GM18868 (cell line): ENCODE results near the gene ETFA.
"Not testable (repeated sequence)": the region's sequence is repeated elsewhere in the genome, so short reads cannot be mapped to it uniquely, and the experiment has no call there.

ENCODE experiments used
- ATAC-seq: cut with Tn5 transposase; IDR thresholded peaks from one replicate; pipeline ENCODE4 v1.9.1; 2021; ENCODE audit warnings: mild to moderate bottlenecking, moderate library complexity; ENCODE audit not compliant: unreplicated experiment

The ETFA gene

GRCh38 chr15:76327191-76328105 lies 16.2 kb upstream of the ETFA start:
- ATAC-seq = no peak

- ATAC-seq = no peak
Measured at GRCh38 chr15:76325704-76326103, 14.4 kb upstream of the ETFA start.

- ATAC-seq = no peak
Measured at GRCh38 chr15:76324066-76324465, 12.8 kb upstream of the ETFA start.

GRCh38 chr15:76321602-76322001 lies 10.3 kb upstream of the ETFA start:
- no peak for ATAC-seq

GRCh38 chr15:76321171-76321570 lies 9.9 kb upstream of the ETFA start:
- ATAC-seq = no peak

GRCh38 chr15:76320012-76320411 lies 8.7 kb upstream of the ETFA start:
- ATAC-seq = no peak

- no peak for ATAC-seq
Measured at GRCh38 chr15:76313731-76314130, 2.5 kb upstream of the ETFA start.

- ATAC-seq = not testable (repeated sequence)
Measured at GRCh38 chr15:76313175-76313567, 1.9 kb upstream of the ETFA start.

GRCh38 chr15:76312540-76313174 lies 1.4 kb upstream of the ETFA start:
- no peak for ATAC-seq

GRCh38 chr15:76310475-76311099 lies 682 bp downstream of the ETFA start:
- ATAC-seq = no peak

GRCh38 chr15:76309601-76310330 lies 1.5 kb downstream of the ETFA start:
- ATAC-seq = no peak

GRCh38 chr15:76303909-76304308 lies 7.4 kb downstream of the ETFA start:
- ATAC-seq = no peak

GRCh38 chr15:76299786-76300185 lies 11.5 kb downstream of the ETFA start:
- ATAC-seq = no peak

- ATAC-seq = no peak
Measured at GRCh38 chr15:76298986-76299385, 12.3 kb downstream of the ETFA start.

GRCh38 chr15:76297951-76298350 lies 13.3 kb downstream of the ETFA start:
- not testable (repeated sequence) for ATAC-seq

GRCh38 chr15:76296849-76297248 lies 14.4 kb downstream of the ETFA start:
- no peak for ATAC-seq

GRCh38 chr15:76294463-76294862 lies 16.8 kb downstream of the ETFA start:
- ATAC-seq = not testable (repeated sequence)

- ATAC-seq = no peak
Measured at GRCh38 chr15:76293361-76293760, 17.9 kb downstream of the ETFA start.

- ATAC-seq = no peak
Measured at GRCh38 chr15:76289582-76289981, 21.7 kb downstream of the ETFA start.

- ATAC-seq = peak; percentile 46
Measured at GRCh38 chr15:76286271-76286879, 24.9 kb downstream of the ETFA start.
